ENCODE data around the gene ACACB. TPM values are rescaled to one million over a fixed set of nuclear protein-coding genes. Genes with fewer than 3 reads are reported as not detected.

ACACB gene
- total and polyA plus RNA-seq, 2 donors (not counting 3 experiments of a cell fraction or from before 2014, with no cell fraction given) = 1.3 to 5.7 TPM

- DNase-seq (ENCODE audit: low read depth, low spot score) (no peak), FAIRE-seq (no peak)
- dilution Hi-C loops (cut with MboI; ENCODE audit: extremely low pct_ligation_motif_present, low sequenced_read_pairs) = no loop called here
- TF ChIP-seq EZH2 (IDR thresholded peaks at IDR 0.05; ENCODE audit: borderline replicate concordance, low read depth, low read length, severe bottlenecking) = no peak
- TF ChIP-seq GATA2 (IDR thresholded peaks at IDR 0.05; ENCODE audit: insufficient read depth, insufficient read length, low read depth, low read length) = no peak
- TF ChIP-seq FOS (IDR thresholded peaks at IDR 0.05; ENCODE audit: borderline replicate concordance, insufficient read depth, low read length) = no peak
- TF ChIP-seq MYC (IDR thresholded peaks at IDR 0.05; ENCODE audit: low read depth, low read length) = no peak
- no peak for TF ChIP-seq POLR2A (IDR thresholded peaks at IDR 0.05; ENCODE audit: low read depth, low read length)
- CTCF ChIA-PET = no interaction called here
- intact Hi-C loops (cut with micrococcal nuclease) = no loop called here
- no peaks in the 10 kb centered on the region for H3K36me3 ChIP-seq (ENCODE audit: control insufficient read depth in 2 of 2, extremely low read depth in 1 of 2, insufficient read depth in 2 of 2, low read length in 2 of 2)
- no peaks in the 10 kb centered on the region for H3K9me1 ChIP-seq (replicated peaks; ENCODE audit: control insufficient read depth, extremely low read depth, insufficient read depth, low read length)
- H3K27ac ChIP-seq (ENCODE audit: insufficient read depth, low read depth, low read length) = no peak overlapping the region
- no TSS peak for BruUV-seq (replicated peaks)
- no peaks in the 10 kb centered on the region for H3K27me3 ChIP-seq (ENCODE audit: control insufficient read depth in 2 of 2, insufficient read depth in 2 of 2, low read length in 2 of 2)
- no peak overlapping the region for H2AFZ ChIP-seq (ENCODE audit: low read depth, low read length)
- H3K4me3 ChIP-seq (replicated peaks in 1 of 3; ENCODE audit: insufficient read depth in 1 of 3, low read depth in 1 of 3, low read length in 3 of 3) = no peak overlapping the region
- H3K9me3 ChIP-seq (replicated peaks; ENCODE audit: control insufficient read depth, insufficient read depth, low read length) = no peaks in the 10 kb centered on the region
- H3K9ac ChIP-seq (replicated peaks; ENCODE audit: extremely low read depth, insufficient read depth, low read length) = no peak overlapping the region
- H3K4me1 ChIP-seq (ENCODE audit: control insufficient read depth, extremely low read depth, insufficient read depth, low read length) = no peaks in the 10 kb centered on the region
- H3K4me2 ChIP-seq (ENCODE audit: insufficient read depth, low read length) = no peak overlapping the region
- POLR2A ChIA-PET = no interaction called here
- no peaks in the 10 kb centered on the region for H4K20me1 ChIP-seq (replicated peaks; ENCODE audit: control insufficient read depth, extremely low read depth, insufficient read depth, low read length)
- H3K79me2 ChIP-seq (ENCODE audit: control insufficient read depth, insufficient read depth, low read length) = no peaks in the 10 kb centered on the region
Measured at GRCh38 chr12:109284392-109284791, 168.0 kb downstream of the ACACB start.

DNA sequence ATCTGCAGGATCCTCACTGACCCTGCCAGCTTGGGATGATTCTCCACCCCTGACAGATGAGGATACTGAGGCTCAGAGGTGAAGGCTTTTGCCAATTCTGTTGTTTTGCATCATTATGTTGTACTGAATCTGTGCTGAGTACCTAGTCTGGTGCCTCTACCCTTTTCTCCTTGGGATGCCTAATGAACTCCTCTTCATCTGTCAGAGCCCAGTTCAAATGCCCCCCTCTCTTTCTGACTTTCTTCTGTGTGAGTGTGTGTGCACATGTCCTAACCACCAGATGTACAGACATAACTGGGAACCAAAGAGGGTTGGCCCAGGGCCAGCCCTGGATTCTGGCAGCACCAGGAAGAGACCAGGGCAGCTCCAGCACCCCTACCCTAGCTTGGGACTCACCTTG is 169.9 kb downstream of the ACACB start:
- FAIRE-seq (no peak), DNase-seq (ENCODE audit: low read depth, low spot score) (no peak)
- dilution Hi-C loops (cut with MboI; ENCODE audit: extremely low pct_ligation_motif_present, low sequenced_read_pairs) = no loop called here
- TF ChIP-seq CTCF (IDR thresholded peaks at IDR 0.05; ENCODE audit: extremely low read depth in 1 of 2, insufficient read depth in 1 of 2, low read depth in 1 of 2, low read length in 2 of 2) = no peak
- TF ChIP-seq FOS (IDR thresholded peaks at IDR 0.05; ENCODE audit: borderline replicate concordance, insufficient read depth, low read length) = no peak
- TF ChIP-seq, protein P1, sequence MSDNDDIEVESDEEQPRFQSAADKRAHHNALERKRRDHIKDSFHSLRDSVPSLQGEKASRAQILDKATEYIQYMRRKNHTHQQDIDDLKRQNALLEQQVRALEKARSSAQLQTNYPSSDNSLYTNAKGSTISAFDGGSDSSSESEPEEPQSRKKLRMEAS (IDR thresholded peaks at IDR 0.05; ENCODE audit: insufficient read depth, insufficient read length) = no peak
- no peak for TF ChIP-seq JUN (IDR thresholded peaks at IDR 0.05; ENCODE audit: borderline replicate concordance, insufficient read depth, insufficient read length, low read depth)
- no peak for TF ChIP-seq POLR2A (IDR thresholded peaks at IDR 0.05; ENCODE audit: low read depth, low read length)
- no peak for TF ChIP-seq MYC (IDR thresholded peaks at IDR 0.05; ENCODE audit: low read depth, low read length)
- TF ChIP-seq POLR2AphosphoS5 (IDR thresholded peaks at IDR 0.05; ENCODE audit: insufficient read depth, low read depth, low read length) = no peak
- TF ChIP-seq GATA2 (IDR thresholded peaks at IDR 0.05; ENCODE audit: insufficient read depth, insufficient read length, low read depth, low read length) = no peak
- no peak for TF ChIP-seq EZH2 (IDR thresholded peaks at IDR 0.05; ENCODE audit: borderline replicate concordance, low read depth, low read length, severe bottlenecking)
- H3K4me1 ChIP-seq (ENCODE audit: control insufficient read depth, extremely low read depth, insufficient read depth, low read length) = no peaks in the 10 kb centered on the region
- ChIA-PET POLR2A (no interaction called here), CTCF (no interaction called here)
- BruUV-seq (replicated peaks) = no TSS peak
- peaks cover under 1 to 3% of the 10 kb centered on the region in 2 experiments for H3K27me3 ChIP-seq (ENCODE audit: control insufficient read depth in 2 of 2, insufficient read depth in 2 of 2, low read length in 2 of 2)
- no peaks in the 10 kb centered on the region for H3K79me2 ChIP-seq (ENCODE audit: control insufficient read depth, insufficient read depth, low read length)
- no peaks in the 10 kb centered on the region for H3K9me3 ChIP-seq (replicated peaks; ENCODE audit: control insufficient read depth, insufficient read depth, low read length)
- no peak overlapping the region for H3K27ac ChIP-seq (ENCODE audit: insufficient read depth, low read depth, low read length)
- H4K20me1 ChIP-seq (replicated peaks; ENCODE audit: control insufficient read depth, extremely low read depth, insufficient read depth, low read length) = no peaks in the 10 kb centered on the region
- H3K36me3 ChIP-seq (ENCODE audit: control insufficient read depth in 2 of 2, extremely low read depth in 1 of 2, insufficient read depth in 2 of 2, low read length in 2 of 2) = no peaks in the 10 kb centered on the region
- H3K9me1 ChIP-seq (replicated peaks; ENCODE audit: control insufficient read depth, extremely low read depth, insufficient read depth, low read length) = no peaks in the 10 kb centered on the region
- H3K4me3 ChIP-seq (replicated peaks in 1 of 3; ENCODE audit: insufficient read depth in 1 of 3, low read depth in 1 of 3, low read length in 3 of 3) = no peak overlapping the region
- H2AFZ ChIP-seq (ENCODE audit: low read depth, low read length) = no peak overlapping the region
- H3K9ac ChIP-seq (replicated peaks; ENCODE audit: extremely low read depth, insufficient read depth, low read length) = no peak overlapping the region
- no peak overlapping the region for H3K4me2 ChIP-seq (ENCODE audit: insufficient read depth, low read length)
- intact Hi-C loops (cut with micrococcal nuclease) = no loop called here

Measured in endothelial cell of umbilical vein (primary cell).